ENCODE data around the gene FDXACB1.

- TF ChIP-seq CTCF (conservative IDR thresholded peaks at IDR 0.05 in 1 of 2, IDR thresholded peaks at IDR 0.05 in 1 of 2; ENCODE audit: extremely low read depth in 1 of 2, insufficient read depth in 1 of 2, low read depth in 1 of 2, low read length in 2 of 2) (no peak), EZH2 (IDR thresholded peaks at IDR 0.05; ENCODE audit: borderline replicate concordance, low read length) (no peak)
These were observed 34.3 kb upstream of the FDXACB1 start for GRCh38 chr11:111913031-111913861.
